GM21515 (cell line): ENCODE results near the gene SGTA.
"Not testable (repeated sequence)": the region's sequence is repeated elsewhere in the genome, so short reads cannot be mapped to it uniquely, and the experiment has no call there.

Experiments used
- ATAC-seq: cut with Tn5 transposase; IDR thresholded peaks from one replicate; pipeline ENCODE4 v1.9.1; 2021; ENCODE audit not compliant: unreplicated experiment

SGTA gene

GRCh38 chr19:2716722-2717637 is 66.1 kb downstream of the SGTA start:
- ATAC-seq, result no peak

- no peak for ATAC-seq
These were observed 66.8 kb downstream of the SGTA start for GRCh38 chr19:2716275-2716650.

- ATAC-seq, result no peak
These were observed 67.4 kb downstream of the SGTA start for GRCh38 chr19:2715470-2716274.

- no peak for ATAC-seq
These were observed 68.4 kb downstream of the SGTA start for GRCh38 chr19:2714531-2715269.

GRCh38 chr19:2714102-2714501 is 69.0 kb downstream of the SGTA start:
- ATAC-seq, result not testable (repeated sequence)

GRCh38 chr19:2713170-2713569 is 69.9 kb downstream of the SGTA start:
- ATAC-seq, result not testable (repeated sequence)

GRCh38 chr19:2711875-2712205 is 71.2 kb downstream of the SGTA start:
- no peak for ATAC-seq

- no peak for ATAC-seq
These were observed 71.8 kb downstream of the SGTA start for GRCh38 chr19:2711172-2711874.

- no peak for ATAC-seq
These were observed 76.8 kb downstream of the SGTA start for GRCh38 chr19:2706251-2706650.
